ENCODE measurements around the gene PDE1A.
A peak's percentile ranks its signal among the peaks of the same experiment; 100 is the strongest.
"Not testable (repeated sequence)": the region's sequence is repeated elsewhere in the genome, so short reads cannot be mapped to it uniquely, and the experiment has no call there.

PDE1A gene

DNA sequence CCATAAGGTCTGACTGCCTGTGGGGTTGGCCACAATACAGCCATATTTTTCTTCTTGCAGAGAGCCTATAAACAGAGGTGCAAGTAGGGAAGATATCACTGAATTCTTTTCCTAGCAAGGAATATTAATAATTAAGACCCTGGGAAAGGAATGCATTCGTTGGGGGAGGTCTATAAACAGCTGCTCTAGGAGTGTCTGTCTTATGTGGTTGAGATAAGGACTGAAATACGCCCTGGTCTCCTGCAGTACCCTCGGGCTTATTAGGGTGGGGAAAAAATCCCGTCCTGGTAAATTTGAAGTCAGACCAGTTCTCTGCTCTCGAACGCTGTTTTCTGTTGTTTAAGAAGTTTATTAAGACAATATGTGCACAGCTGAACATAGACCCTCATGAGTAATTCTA, 150.2 kb downstream of the PDE1A start:
- not testable (repeated sequence) for DNase-seq

DNA sequence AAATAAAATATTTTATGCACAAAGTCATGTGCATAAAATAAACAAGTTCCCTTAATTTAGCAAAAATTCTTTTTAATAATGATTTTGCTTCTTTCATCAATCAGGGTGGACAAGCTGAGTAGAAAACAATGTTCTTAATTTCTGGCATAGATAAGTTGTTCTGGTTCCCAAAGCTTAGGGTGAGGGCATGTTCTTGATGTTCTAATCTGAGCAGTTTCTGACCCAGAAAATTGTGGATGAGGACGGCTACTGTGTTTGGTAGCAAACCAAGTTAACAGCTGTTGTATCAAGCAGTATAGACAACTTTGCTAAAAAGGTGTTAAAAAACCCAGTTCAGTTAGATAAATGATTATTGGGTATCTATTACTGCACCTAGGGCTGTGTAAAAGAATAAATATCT, 158.9 kb downstream of the PDE1A start:
- no peak for DNase-seq

DNA sequence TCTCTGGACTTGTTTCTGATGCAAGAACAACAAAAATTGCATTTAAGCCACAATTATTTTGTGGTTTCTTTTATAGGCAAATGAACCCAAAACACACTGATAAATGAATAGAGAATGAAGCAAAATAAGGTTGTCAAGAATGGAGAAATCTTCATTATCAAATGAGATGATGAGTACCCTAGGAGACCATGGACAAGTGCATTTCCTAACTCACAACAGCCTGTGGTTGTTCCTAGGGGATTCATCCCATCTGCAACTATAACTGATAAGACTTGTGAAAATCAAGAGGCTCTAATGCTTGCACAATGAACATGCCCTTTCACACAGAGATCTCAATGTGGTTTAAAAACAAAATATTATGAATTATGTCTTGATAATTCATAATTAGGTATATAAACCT, 159.9 kb downstream of the PDE1A start:
- DNase-seq = no peak

DNA sequence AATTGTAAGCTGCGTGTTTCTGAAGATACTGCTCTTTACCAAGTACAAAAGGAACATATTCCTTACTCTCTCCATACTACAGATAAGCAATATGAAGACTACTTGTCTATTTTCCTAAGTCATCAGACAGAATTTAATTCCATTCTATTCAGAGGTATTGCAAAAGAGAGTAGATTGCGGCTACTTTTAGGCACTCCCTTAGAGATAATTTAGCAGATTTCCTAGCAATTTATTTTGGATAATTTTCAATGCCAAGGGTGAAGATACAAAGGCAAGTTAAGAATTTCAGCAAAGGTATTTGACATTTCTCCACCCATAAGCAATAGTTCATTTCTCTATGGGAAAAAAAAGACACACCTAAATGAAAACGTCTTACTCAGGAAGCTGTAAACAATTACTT, 161.1 kb downstream of the PDE1A start:
- no peak for DNase-seq

DNA sequence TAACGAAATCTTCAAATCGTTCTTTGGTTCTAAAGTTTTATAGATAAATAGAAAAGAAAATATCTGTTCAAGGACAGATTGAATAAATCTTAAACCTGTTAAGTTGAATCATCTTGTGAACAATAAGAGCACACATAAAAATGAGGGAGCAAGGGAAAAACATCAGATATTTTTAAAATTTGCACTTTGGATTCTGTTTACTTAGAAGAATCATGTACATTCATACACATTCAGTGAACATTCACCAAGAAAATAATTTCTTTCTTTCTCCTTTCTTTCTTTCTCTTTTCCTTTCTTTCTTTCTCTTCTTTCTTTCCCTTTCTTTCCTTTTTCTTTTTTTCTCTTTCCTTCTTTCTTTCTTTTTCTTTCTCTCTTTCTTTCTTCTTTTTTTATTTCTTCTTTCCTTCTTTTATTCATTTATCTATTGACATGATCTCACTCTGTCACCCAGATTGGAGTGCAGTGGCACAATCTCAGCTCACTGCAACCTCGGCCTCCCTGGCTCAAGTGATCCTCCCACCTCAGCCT, 164.9 kb downstream of the PDE1A start:
- DNase-seq = no peak

DNA sequence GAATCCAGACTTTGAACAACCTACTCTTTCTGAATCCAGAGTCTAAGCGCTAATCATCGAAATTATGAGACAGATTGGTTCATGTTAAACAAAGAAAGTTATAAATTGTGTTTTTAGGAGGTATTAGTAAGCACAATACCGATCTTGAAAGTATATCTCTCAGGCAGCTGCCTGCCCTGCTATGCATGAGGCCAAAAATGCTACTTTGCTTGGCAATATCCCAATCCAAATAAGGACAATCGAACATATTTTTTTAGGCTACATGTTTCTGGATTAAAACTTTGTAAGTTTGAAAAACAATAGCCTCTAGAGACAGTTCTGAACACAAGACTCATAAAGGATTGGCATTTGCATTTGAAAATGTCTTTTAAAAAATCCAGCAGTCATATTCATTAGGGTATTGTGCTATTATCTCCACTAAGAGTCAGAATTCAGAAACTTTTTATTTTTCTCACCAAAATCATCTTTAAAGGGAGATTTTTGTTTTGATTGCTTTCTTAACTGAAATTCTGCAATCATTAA, 167.1 kb downstream of the PDE1A start:
- DNase-seq = no peak

DNA sequence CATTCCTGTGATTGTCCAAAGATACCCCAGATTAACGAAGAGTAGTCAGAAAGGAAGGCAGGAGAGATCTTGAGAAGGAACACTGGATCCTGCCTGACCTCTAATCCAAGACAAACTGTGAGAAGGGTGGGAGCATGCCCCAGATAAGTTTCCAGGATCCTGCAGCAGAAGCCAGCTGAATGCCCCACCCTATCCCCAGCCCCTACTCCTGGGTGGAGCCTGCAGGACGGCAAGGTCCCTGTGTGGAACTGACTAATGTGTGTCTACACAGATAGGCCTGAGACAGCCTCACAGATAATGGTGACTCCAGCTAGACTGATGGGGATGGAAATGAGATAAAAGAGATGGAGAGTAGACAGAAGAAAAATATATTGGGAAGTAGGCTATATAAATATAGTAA, 174.3 kb downstream of the PDE1A start:
- no peak for DNase-seq

DNA sequence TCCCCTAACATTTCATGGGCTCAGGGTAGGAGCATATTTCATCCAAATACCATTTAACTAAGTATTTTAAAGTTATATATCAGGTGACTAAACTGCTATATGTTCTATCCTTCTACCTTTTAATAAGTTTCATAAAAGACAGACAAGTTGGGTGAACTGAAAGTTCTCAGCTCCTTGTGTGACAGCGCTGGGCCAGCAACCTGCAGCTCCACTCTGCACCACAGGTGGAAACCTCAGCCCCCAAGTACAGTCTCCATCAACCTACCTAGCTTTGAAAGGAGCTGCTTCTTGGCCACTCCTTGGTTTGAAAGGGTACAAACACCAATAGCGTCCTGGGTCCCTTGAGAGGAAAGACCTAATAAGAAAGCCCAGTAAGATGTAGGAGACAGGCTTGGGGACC, 177.9 kb downstream of the PDE1A start:
- DNase-seq = no peak

DNA sequence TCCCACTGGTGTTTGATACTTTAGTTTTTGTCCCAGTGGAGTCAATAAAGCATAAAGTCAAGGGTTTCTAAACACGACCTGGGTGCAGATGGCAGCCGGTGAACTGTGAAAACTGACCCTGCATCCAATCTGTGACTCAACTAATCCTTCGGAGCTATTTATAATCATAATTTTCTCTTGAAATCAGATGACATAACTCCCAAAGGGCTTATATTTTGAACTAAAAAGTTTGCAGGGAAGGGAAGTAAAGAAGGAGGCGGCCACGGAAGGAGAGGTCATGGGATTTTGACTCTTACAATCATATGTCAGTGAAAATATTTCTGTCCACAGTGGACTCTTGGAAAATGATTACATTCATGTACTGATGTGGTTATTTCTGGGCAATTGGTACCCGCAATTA, 178.5 kb downstream of the PDE1A start:
- no peak for DNase-seq

DNA sequence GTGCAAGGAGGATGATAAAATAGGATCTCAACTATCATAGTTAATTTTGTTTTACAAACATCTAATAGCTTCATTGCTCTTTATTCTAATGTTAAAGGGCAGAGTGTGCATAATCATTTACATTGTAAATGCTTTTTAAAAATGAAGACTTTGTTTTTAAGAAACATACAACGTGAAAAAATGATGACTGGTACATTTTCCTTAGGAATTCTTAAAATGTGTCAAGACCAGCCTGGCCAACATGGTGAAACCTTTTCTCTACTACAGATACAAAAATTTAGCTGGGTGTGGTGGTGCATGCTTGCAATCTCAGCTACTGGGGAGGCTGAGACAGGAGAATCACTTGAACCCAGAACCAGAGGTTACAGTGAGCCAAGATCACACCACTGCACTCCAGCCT, 179.0 kb downstream of the PDE1A start:
- no peak for DNase-seq

DNA sequence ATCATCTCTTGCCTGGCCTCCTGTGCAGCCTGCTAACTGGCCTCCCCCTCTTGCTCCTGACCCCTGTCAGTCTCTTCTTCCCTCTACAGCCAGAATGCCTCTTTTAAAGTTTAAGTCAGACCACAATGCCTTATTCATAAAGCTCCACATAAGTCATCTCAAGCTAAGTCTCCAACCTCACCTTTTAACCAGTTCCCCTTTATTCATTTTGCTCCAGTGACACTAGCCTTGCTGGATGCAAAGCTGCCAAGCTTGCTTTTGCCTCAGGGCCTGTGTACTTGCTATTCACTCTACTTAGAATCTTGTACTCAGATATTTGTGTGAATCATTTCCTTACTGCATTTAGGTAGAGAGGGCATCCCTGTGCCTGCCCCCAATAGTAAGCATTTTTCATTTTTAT, 180.9 kb downstream of the PDE1A start:
- no peak for DNase-seq

DNA sequence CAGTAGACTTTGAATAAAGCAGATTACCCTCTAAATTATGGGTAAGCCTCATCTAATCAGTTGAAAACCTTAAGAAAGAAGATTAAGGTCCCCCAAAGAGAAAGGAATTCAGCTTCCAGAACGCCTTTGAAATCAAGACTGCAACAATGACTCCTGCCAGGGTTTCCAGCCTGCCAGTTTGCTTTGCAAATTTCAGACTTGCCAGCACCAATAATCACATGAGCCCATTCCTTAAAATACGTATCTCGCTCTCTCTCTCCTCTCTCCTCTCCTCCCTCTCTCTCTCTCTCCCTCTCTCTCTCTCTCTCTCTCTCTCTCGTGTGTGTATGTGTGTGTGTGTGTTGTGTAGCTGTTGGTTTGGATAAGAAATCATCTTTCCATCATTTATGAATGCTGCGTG, 184.2 kb downstream of the PDE1A start:
- no peak for DNase-seq

DNA sequence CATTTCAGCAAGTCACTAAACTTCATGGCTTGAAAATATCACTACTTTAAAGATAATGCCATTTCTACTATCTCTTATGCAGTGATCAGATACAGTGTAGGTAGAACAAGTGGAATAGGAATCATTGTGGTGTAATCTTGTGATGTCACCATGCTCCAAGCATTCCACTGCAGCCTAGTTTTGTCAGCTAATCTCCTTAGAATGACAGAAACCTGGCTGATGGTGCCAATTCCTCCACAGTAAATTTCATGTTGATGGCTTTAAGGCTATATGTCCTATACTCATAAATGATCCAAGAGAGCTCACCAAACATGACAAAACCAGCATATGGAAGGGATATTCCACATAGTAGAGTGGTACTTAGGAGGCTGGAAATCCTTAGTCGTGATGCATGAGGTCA, 184.9 kb downstream of the PDE1A start:
- no peak for DNase-seq

DNA sequence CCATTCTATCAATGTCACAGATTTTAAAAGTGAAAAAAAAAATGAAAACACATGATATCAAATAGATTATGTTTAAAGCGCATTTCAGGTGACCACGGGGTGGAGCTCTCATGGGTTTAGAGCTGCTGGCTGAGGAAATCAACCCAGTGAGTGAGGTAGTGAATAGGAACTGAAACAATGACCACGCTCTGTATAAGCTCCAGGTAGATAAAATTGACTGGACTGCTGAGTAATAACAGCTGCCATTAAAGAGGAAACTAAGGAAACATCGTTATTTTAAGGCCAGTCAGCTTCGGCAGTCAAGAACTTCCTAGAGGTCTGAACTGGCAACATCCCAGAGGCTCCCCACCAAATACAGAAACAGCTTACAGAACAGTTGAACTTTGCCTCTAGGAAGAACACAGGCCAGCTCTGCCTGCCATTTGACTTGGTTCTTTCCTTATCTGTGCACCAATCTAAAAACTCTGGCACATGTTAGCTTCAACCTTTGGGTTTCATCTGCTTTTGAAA, 185.9 kb downstream of the PDE1A start:
- DNase-seq = peak; percentile 14

DNA sequence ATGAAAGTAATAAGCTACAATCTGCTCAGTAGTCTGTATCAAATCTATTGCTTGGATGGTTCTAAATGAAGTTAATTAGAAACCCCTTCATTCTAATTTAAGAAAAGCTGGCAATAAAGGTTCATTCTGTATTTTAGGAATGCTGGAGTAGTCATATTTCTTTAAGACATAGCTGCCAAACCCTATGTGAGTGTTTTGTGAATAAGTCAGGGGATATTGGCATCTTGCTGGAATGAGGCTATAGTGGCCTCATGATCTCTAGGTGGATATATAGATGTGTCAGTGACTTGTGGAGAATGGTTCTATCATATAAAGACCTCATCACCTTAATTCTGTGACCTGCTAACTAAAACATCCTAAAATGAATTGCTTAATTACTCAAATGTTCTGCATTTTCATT, 196.3 kb downstream of the PDE1A start:
- DNase-seq = no peak

DNA sequence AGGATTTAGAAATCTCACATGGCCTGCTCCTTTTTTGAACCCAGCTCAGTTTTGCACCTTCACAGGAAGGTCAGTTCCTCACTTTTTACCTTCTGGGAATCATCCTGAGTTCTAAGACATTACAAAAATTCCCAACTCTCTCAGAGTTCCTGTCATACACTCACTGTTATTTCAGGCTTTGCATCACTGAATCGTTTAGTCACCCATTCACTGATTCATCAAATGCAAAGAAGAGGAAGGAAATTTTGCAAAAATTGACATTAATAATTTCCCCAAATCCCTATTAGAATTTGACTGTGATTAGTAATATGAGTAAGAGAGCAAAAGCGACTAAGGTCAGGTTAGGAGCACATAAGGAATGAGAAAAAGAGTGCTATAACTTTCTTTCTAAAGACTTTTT, 197.5 kb downstream of the PDE1A start:
- no peak for DNase-seq

DNA sequence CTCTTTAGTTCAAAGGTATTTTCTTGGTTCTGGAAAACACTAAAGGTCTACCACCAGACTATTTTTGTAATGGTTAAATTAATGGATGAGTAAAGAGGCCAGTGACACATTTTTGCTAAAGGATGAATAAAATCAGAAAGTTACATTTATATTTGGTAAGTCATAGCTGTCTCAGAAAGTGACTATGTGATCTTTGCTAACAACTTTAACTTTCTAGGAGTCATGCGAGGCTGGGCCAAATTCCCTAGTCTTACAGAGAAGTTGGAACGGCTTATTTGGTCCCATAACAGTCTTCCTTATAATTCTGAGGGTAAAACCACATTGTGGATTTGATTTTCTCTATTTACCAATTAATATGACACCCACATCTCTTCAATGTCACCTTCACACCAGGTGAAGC, 198.1 kb downstream of the PDE1A start:
- no peak for DNase-seq

DNA sequence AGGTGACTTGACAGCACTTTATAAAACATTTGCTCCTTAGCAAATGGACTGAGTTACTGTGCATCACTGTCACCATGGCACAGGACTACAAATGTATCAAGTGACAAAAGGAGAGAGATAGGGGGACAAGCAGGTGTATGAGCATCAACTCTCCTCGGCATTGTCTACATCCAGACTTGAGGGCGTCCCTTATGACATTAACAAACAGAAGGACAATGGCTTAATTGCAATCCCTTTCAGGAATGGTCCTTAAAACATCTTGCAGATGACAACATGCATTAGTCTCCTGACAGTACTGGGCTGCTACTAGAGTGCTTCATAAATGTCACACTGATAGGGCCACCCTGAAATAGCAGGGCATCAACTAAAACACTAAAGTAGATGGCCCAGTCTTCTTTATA, 198.8 kb downstream of the PDE1A start:
- DNase-seq = no peak

DNA sequence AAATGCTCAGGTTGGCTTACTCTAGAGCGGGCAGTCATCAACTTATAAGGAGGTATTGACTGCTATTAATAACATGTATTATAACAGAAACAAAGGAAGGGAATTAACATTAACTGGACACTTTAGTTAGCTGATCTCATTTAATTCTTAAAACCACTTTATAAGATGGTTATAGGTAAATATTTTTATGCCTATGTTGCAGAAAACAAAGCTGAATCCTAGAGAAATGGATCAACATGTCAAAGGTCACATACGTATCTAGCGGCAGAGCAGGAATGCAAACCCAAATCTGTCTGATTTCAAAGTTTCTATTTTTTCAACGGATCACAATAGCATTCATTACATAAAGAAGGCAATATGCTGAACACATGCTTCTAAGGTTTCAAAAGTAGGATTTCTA, 200.0 kb downstream of the PDE1A start:
- DNase-seq = no peak

DNA sequence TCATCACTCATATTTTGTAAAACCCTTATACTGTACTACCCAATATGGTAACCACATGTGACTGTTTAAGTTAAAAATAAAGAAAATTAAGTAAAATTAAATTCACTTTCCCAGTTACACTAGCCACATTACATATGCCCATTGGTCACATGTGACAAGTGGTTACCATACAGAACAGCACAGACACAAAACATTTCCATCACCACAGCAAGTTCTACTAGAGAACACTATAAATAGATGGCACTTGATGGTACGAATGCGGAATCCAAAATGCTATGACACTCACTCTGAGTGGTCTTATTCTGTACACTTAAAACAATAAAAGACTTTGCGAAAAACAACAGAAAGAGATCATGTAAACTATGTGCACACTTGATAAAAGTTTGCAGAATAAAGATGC, 202.2 kb downstream of the PDE1A start:
- DNase-seq = no peak

DNA sequence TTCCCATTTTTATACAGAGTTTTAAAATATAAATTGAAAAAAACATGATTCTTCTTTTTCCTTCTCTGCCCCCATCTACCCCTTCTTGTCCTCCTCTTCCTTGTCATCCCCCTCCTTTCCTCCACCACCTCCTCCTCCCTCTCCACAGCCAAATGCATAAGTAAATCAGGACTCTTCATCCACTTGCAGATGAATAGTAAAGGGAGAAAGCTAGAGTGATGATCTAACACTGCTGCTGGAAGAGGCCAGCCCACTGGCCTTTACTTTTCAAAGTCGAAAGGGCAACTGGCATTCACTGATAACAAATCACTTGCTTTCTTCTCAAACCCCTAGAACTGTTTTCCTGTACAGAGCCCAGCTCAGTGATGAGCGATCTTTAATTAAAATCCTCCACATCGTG, 205.8 kb downstream of the PDE1A start:
- DNase-seq = no peak

DNA sequence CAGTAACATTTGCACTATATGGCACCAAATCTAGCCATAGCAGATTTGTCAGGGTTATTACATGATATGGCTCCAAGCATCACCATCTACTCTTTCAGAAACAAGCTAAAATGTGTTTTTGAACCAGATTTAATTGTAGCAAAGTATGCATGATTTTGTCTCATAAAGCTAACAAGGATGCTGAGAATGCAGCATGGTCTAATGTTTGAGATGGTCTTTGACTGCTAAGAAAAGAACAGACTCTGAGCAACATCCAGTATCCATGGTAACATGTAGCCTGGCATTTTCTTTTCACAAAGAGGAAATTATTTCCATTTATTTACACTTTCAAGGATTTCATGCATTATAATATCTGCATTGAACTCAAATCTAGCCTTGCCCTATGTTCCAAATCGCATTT, 206.5 kb downstream of the PDE1A start:
- DNase-seq = no peak

DNA sequence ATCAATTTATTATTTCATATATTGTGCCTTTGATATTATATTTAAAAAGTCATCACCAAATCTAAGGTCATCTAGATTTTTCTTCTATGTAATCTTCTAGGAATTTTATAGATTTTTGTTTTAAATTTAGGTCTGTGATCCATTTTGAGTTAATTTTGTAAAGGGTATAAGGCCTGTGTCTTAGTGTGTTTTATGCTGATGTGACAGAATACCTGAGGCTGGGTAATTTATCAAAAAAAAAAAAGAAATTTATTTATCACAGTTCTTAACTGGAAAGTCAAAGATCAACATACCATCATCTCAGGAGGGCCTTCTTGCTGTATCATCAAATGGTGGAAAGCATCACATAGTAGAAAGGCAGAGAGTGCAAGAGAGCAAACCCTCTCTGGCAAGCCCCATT, 216.2 kb downstream of the PDE1A start:
- DNase-seq = no peak

DNA sequence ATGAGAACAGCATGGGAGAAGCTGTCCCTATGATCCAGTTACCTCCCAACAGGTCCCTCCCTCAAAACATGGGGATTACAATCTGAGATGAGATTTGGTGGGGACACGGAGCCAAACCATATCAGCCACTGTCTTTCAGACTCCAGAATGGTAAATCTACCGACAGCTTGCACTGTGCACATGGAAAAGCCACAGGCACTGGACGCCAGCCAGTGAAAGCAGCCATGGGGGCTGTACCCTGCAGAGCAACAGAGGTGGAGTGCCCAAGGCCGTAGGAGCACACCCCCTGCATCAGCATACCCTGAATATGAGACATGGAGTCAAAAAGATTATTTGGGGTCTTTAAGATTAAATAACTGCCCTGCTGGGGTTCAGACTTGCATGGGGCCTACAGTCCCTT, 218.4 kb downstream of the PDE1A start:
- no peak for DNase-seq

All from right kidney (tissue), 1 donor.